OCI-LY3 (cell line): ENCODE measurements around the gene NDUFS7.

Source experiments
- EZH2phosphoT487 ChIP-seq: fragments of 200-600 bp; shearing (Covaris generic); IDR thresholded peaks from 2 replicates; pipeline ENCODE4 v1.6.1; 2018; ENCODE audit warnings: antibody characterized with exemption, mixed run types, low read depth
- TF ChIP-seq, protein P1 (sequence below): fragments of 200-600, 300-600 bp; sonication (generic); IDR thresholded peaks from 2 replicates; pipeline ENCODE4 v1.5.1; 2014; ENCODE audit warnings: antibody characterized with exemption, low read length, low read depth

DNA sequence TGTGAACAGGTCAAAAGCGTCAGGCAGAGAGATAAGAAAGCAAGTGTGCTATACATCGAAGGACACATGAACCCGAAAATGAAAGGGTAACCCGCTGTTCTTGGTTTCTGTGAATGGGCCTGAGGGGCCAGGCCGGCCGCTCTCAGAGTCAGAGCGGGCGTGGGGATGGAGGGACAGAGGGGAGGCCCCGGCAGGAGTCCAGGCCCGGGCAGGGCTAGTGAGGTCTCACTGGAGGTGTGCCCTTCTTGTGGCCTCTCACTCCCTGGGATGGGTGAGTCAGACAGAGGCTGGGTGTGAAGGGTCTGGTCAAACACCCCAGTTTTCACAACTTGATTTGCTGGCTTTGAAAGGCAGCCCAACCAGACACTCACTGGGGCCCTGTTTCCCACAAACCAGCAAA is 17.4 kb upstream of the NDUFS7 start:
- TF ChIP-seq, protein P1, sequence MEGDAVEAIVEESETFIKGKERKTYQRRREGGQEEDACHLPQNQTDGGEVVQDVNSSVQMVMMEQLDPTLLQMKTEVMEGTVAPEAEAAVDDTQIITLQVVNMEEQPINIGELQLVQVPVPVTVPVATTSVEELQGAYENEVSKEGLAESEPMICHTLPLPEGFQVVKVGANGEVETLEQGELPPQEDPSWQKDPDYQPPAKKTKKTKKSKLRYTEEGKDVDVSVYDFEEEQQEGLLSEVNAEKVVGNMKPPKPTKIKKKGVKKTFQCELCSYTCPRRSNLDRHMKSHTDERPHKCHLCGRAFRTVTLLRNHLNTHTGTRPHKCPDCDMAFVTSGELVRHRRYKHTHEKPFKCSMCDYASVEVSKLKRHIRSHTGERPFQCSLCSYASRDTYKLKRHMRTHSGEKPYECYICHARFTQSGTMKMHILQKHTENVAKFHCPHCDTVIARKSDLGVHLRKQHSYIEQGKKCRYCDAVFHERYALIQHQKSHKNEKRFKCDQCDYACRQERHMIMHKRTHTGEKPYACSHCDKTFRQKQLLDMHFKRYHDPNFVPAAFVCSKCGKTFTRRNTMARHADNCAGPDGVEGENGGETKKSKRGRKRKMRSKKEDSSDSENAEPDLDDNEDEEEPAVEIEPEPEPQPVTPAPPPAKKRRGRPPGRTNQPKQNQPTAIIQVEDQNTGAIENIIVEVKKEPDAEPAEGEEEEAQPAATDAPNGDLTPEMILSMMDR, result no peak
- TF ChIP-seq EZH2phosphoT487, result no peak
